K562 (cell line): ENCODE results near the gene SEMA4G. TPM values are rescaled to one million over a fixed set of nuclear protein-coding genes. Genes with fewer than 3 reads are reported as not detected.

Experiments
- ATAC-seq: fragments of 200-7000 bp; cut with Tn5 transposase; 3 replicates; pipeline ENCODE4 v1.9.1; 2020; ENCODE audit warnings: moderate library complexity
- BruUV-seq: library from RNA; stranded (reverse); fragments of 400-500 nt; replicated peaks from 2 replicates; lab custom pipeline; 2021; lab: Mats Ljungman, UMichigan
- CTCF ChIA-PET: fragments of 300-600 bp; formaldehyde crosslinking; extraction: SDS; loops from one replicate; lab custom pipeline; 2021; ENCODE audit warnings: low intra/inter-chr PET ratio; lab: Yijun Ruan, JAX
- POLR2A ChIA-PET: fragments of 300-600, 350-650 bp; sonication (Branson Sonifier 250); formaldehyde crosslinking; extraction: SDS; loops from one replicate; lab custom pipeline; 2021; ENCODE audit warnings: antibody characterized with exemption, inconsistent platforms; lab: Yijun Ruan, JAX
- DNase-seq, 4 experiments: peaks; one replicate each; pipeline versions ENCODE4 v3.0.0 to v3.0.0-alpha.2; 2011 to 2018; ENCODE audit warnings: low spot score in 3 of 4, mixed read lengths in 3 of 4; ENCODE audit errors: extremely low read depth in 1 of 4
- FAIRE-seq: peaks from 2 replicates; lab custom pipeline; 2011; peaks lifted over from hg19 to GRCh38; lab: Jason Lieb, UNC
- H2AFZ ChIP-seq: 2 replicates; pipeline ENCODE4 v1.6.0; 2011; ENCODE audit warnings: low read depth, low read length, control low read depth, inconsistent platforms
- H3K27ac ChIP-seq: fragments of 200-600 bp; 3 replicates; pipeline ENCODE4 v1.8.0; 2011; ENCODE audit warnings: low read depth, mild to moderate bottlenecking, control low read depth, inconsistent platforms, low read length, moderate library complexity, mixed read lengths; ENCODE audit errors: extremely low read depth
- H3K27me3 ChIP-seq, 2 experiments: fragments of 300-600 bp in 1 of 2; 2 replicates in 1 of 2; 3 replicates in 1 of 2; pipeline versions ENCODE4 v1.6.0 to v1.8.0; 2011; ENCODE audit warnings: inconsistent platforms in 2 of 2, low read length in 2 of 2, mild to moderate bottlenecking in 1 of 2, mixed read lengths in 1 of 2, moderate library complexity in 1 of 2; ENCODE audit not compliant: control insufficient read depth in 2 of 2, insufficient read depth in 2 of 2
- H3K36me3 ChIP-seq: fragments of 300-600 bp; 3 replicates; pipeline ENCODE4 v1.8.0; 2011; ENCODE audit warnings: mild to moderate bottlenecking, low read length, inconsistent platforms; ENCODE audit not compliant: control insufficient read depth, insufficient read depth
- H3K4me1 ChIP-seq, 2 experiments: fragments of 200-600 bp in 1 of 2; replicated peaks in 1 of 2; 2 replicates in 1 of 2; 3 replicates in 1 of 2; pipeline versions ENCODE4 v1.5.1 to v1.8.0; 2011; ENCODE audit warnings: inconsistent platforms in 2 of 2, low read length in 2 of 2, mild to moderate bottlenecking in 1 of 2, mixed read lengths in 1 of 2, moderate library complexity in 1 of 2; ENCODE audit not compliant: control insufficient read depth in 2 of 2, insufficient read depth in 2 of 2
- H3K4me2 ChIP-seq: 2 replicates; pipeline ENCODE4 v1.6.1; 2011; ENCODE audit warnings: low read length, control low read depth, inconsistent platforms, mixed read lengths; ENCODE audit not compliant: insufficient read depth
- H3K4me3 ChIP-seq: fragments of 200-600 bp; sonication (generic), shearing (Covaris generic); 2 replicates; pipeline ENCODE4 v1.5.1; 2016; ENCODE audit warnings: control low read depth, inconsistent platforms
- H3K79me2 ChIP-seq: fragments of 200-600 bp; 3 replicates; pipeline ENCODE4 v1.8.0; 2011; ENCODE audit warnings: low read length, inconsistent platforms; ENCODE audit not compliant: control insufficient read depth, insufficient read depth
- H3K9ac ChIP-seq, 2 experiments: 2 replicates each; pipeline versions ENCODE4 v1.6.0 to v1.6.1; 2011; ENCODE audit warnings: low read depth in 2 of 2, low read length in 2 of 2, control low read depth in 1 of 2, inconsistent platforms in 1 of 2, mild to moderate bottlenecking in 1 of 2, mixed read lengths in 1 of 2; ENCODE audit not compliant: insufficient read depth in 1 of 2
- H3K9me1 ChIP-seq: one replicate; pipeline ENCODE4 v1.6.0; 2011; ENCODE audit warnings: inconsistent platforms, mild to moderate bottlenecking, low read length, moderate library complexity; ENCODE audit not compliant: control insufficient read depth, insufficient read depth
- H3K9me3 ChIP-seq: replicated peaks from 2 replicates; pipeline ENCODE4 v1.5.1; 2011; ENCODE audit warnings: low read depth, low read length, inconsistent platforms; ENCODE audit not compliant: control insufficient read depth, insufficient read depth
- H4K20me1 ChIP-seq: replicated peaks from 2 replicates; pipeline ENCODE4 v1.6.1; 2011; ENCODE audit warnings: low read length, inconsistent platforms, mixed read lengths; ENCODE audit not compliant: control insufficient read depth, insufficient read depth
- KDM1A ChIP-seq, 2 experiments: fragments of 450-650 bp; IDR thresholded peaks; 2 replicates each; pipeline ENCODE4 v1.6.1; 2016; ENCODE audit warnings: mild to moderate bottlenecking in 2 of 2
- KLF10 ChIP-seq: fragments of 250-450 bp; sonication (Bioruptor Pico); IDR thresholded peaks from 2 replicates; pipeline ENCODE4 v1.6.1; 2021; ENCODE audit warnings: matching md5 sums
- MAFK ChIP-seq: IDR thresholded peaks from 2 replicates; pipeline ENCODE4 v1.6.1; 2011; ENCODE audit warnings: low read length, improper control_type of control experiment
- POLR2AphosphoS2 ChIP-seq: IDR thresholded peaks from 2 replicates; pipeline ENCODE4 v1.6.1; 2012; ENCODE audit warnings: low read length, improper control_type of control experiment
- ZNF224 ChIP-seq: sonication (generic); formaldehyde crosslinking; IDR thresholded peaks from 2 replicates; pipeline ENCODE4 v1.8.0; 2022; ENCODE audit warnings: mild to moderate bottlenecking, missing genetic modification reagents
- ZNF239 ChIP-seq: fragments of 250-450 bp; sonication (Bioruptor Pico); IDR thresholded peaks from 2 replicates; pipeline ENCODE4 v1.4.0; 2020; ENCODE audit warnings: mild to moderate bottlenecking
- ZNF398 ChIP-seq: fragments of 250-450 bp; sonication (Bioruptor Pico); IDR thresholded peaks from 2 replicates; pipeline ENCODE4 v1.8.0; 2021; ENCODE audit warnings: moderate library complexity, mild to moderate bottlenecking, inconsistent platforms
- ZNF695 ChIP-seq: fragments of 450-650 bp; formaldehyde crosslinking; IDR thresholded peaks from 2 replicates; pipeline ENCODE4 v1.4.0; 2020; ENCODE audit warnings: mild to moderate bottlenecking, moderate library complexity
- ZNF77 ChIP-seq: fragments of 250-450 bp; sonication (Bioruptor Pico); IDR thresholded peaks from 2 replicates; pipeline ENCODE4 v1.5.0; 2020
- WGBS: fragments of 100-300 bp; shearing (Covaris generic); methylation state at CpG from one replicate; pipeline ENCODE4 v1.1.6; 2016; ENCODE audit warnings: low coverage, mixed read lengths; ENCODE audit not compliant: insufficient coverage; ENCODE audit errors: missing lambda C conversion rate; 5-methylcytosine and 5-hydroxymethylcytosine counted together
- in situ Hi-C: fragments of 300-500 bp; cut with MboI; formaldehyde crosslinking; loops from 4 replicates; pipeline ENCODE4 v1.15.0; 2018; ENCODE audit warnings: inconsistent platforms, mixed read lengths
- intact Hi-C: fragments of 100-400 bp; cut with micrococcal nuclease; formaldehyde crosslinking; loops from 2 replicates; pipeline ENCODE4 v1.14.2; 2022
- polyA plus RNA-seq, 8 experiments: library from polyadenylated mRNA; depleted of rRNA in 4 of 8; stranded (reverse) in 5 of 8; unstranded in 3 of 8; fragments of >200 nt; fragmentation: Nextera tagmentation in 2 of 8; fragmentation: Illumina TruSeq in 1 of 8; extraction: Ambion mirVana in 2 of 8; extraction: Trizol in 1 of 8; gene quantifications; 2 replicates each; pipeline versions ENCODE4 v1.2.1 to v1.2.3, GENCODE V29; 2011 to 2014; ENCODE audit warnings: inconsistent platforms in 1 of 8, missing spikeins in 1 of 8
- total RNA-seq, 7 experiments: library from RNA; depleted of rRNA in 6 of 7; stranded (reverse); fragments of >200 nt in 6 of 7; fragmentation: Illumina TruSeq in 2 of 7; extraction: Trizol in 2 of 7; gene quantifications; 2 replicates each; pipeline versions ENCODE4 v1.2.1 to v1.2.3, GENCODE V29; 2011 to 2021; ENCODE audit warnings: low replicate concordance in 1 of 7

The SEMA4G gene
- total and polyA plus RNA-seq, 9 of the 15 experiments (the other 6 are each of a cell fraction or from before 2014, with no cell fraction given): 0.40 to 7.8 (median 1.8) TPM

GRCh38 chr10:100988166-100988565 is 18.9 kb downstream of the SEMA4G start:
- peak; percentile 56 for FAIRE-seq
- no peaks in the 10 kb centered on the region for H3K9me3 ChIP-seq
- H3K36me3 ChIP-seq: peaks cover 57% of the 10 kb centered on the region; the same call in 2 of the 3 replicates
- H3K4me1 ChIP-seq: peaks cover 16 to 21% of the 10 kb centered on the region in 2 experiments; a peak in 4 of 5 replicates
- intact Hi-C loops (no loop called here), in situ Hi-C loops (loop anchor here (25.0 kb wide), 1 partner anchor 1049 kb away; no protein-coding TSS in a partner anchor)
- H3K4me3 ChIP-seq: peak overlapping the region; percentile 95
- TF ChIP-seq ZNF398 (CRISPR knock-in tag) (no peak), ZNF695 (CRISPR knock-in tag) (no peak), KDM1A (IDR thresholded peaks at IDR 0.05) (no peak), ZNF224 (no peak), KLF10 (CRISPR knock-in tag) (no peak), ZNF239 (CRISPR knock-in tag) (no peak), MAFK (no peak), ZNF77 (CRISPR knock-in tag) (no peak), POLR2AphosphoS2 (no peak)
- peaks cover 6% of the 10 kb centered on the region; the same call in 1 of the 2 replicates for H4K20me1 ChIP-seq
- BruUV-seq: no TSS peak
- peak overlapping the region; percentile 95 to 99 for H3K9ac ChIP-seq
- 15% methylated on average over 7 of the region's 10 CpGs for WGBS
- H3K27me3 ChIP-seq: no peaks in the 10 kb centered on the region
- CTCF ChIA-PET: no interaction called here
- peak overlapping the region; percentile 87 for H3K27ac ChIP-seq
- no peak overlapping the region for H2AFZ ChIP-seq
- ATAC-seq: no peak
- POLR2A ChIA-PET: interaction anchor here (1.3 kb wide), 1 partner anchor 10 kb away, joined by 4 read pairs; no protein-coding TSS in a partner anchor
- no peak for DNase-seq
- H3K4me2 ChIP-seq: peak overlapping the region; percentile 97
- H3K79me2 ChIP-seq: peaks cover 59% of the 10 kb centered on the region
- no peaks in the 10 kb centered on the region for H3K9me1 ChIP-seq
